Adrenal gland (tissue), 19 donors: ENCODE measurements around the gene DPP8. TPM values are rescaled to one million over a fixed set of nuclear protein-coding genes. Genes with fewer than 3 reads are reported as not detected.

Experiments
- DNase-seq, 7 donors: peaks; one replicate each; pipeline ENCODE4 v3.0.0-alpha.2; 2019 to 2020
- H3K27ac ChIP-seq, 5 donors: fragments of 200-600 bp; sonication (generic) in 4 of 5; 1 replicate in 3 of 5; 2 replicates in 2 of 5; pipeline versions ENCODE4 v1.5.1 to v1.8.0; 2016 to 2020; ENCODE audit warnings: mild to moderate bottlenecking in 1 of 5
- H3K27me3 ChIP-seq: fragments of 200-600 bp; 2 replicates; pipeline ENCODE4 v1.8.0; 2021
- H3K36me3 ChIP-seq, 2 donors: fragments of 200-600 bp; replicated peaks in 1 of 2; 1 replicate in 1 of 2; 2 replicates in 1 of 2; pipeline versions ENCODE4 v1.5.1 to v1.8.0; 2018 to 2022
- H3K4me1 ChIP-seq, 2 donors: fragments of 200-600 bp; replicated peaks in 1 of 2; 1 replicate in 1 of 2; 2 replicates in 1 of 2; pipeline versions ENCODE4 v1.5.1 to v1.8.0; 2018 to 2021
- H3K4me3 ChIP-seq, 4 donors: fragments of 200-600 bp; sonication (generic) in 3 of 4; one replicate each; pipeline ENCODE4 v1.5.1; 2016 to 2018
- H3K9me3 ChIP-seq, 3 donors: fragments of 200-600 bp; sonication (generic) in 1 of 3; replicated peaks in 1 of 3; 1 replicate in 2 of 3; 2 replicates in 1 of 3; pipeline versions ENCODE4 v1.5.1 to v1.8.0; 2016 to 2021
- POLR2A ChIP-seq, 2 donors: fragments of 450-650 bp; IDR thresholded peaks; one replicate each; pipeline ENCODE4 v1.6.1; 2017; ENCODE audit warnings: antibody characterized with exemption in 2 of 2, mild to moderate bottlenecking in 2 of 2, moderate library complexity in 1 of 2
- WGBS, 4 donors: extraction: QIAGEN DNeasy Blood & Tissue Kit in 2 of 4; methylation state at CpG; one replicate each; pipeline versions ENCODE4 v1.1.5 to v1.1.7; 2013 to 2017; 5-methylcytosine and 5-hydroxymethylcytosine counted together
- intact Hi-C, 2 donors: fragments of 100-400 bp; cut with DNase I; formaldehyde crosslinking; loops; one replicate each; pipeline versions ENCODE4 v1.14.1 to v1.15.0; 2022 to 2023
- long read RNA-seq, 10 donors: library from polyadenylated mRNA in 3 of 10; unstranded in 2 of 10; stranded (forward) in 1 of 10; transcript quantifications; one replicate each; pipeline ENCODE4 v2.0.0 and lab custom pipeline, GENCODE V29; 2021 to 2026
- polyA plus RNA-seq, 3 donors: library from polyadenylated mRNA; stranded (reverse); fragments of 200-250 nt in 2 of 3; fragments of 350-450 nt in 1 of 3; fragmentation: Illumina TruSeq in 1 of 3; extraction: RNeasy Lipid Tissue Mini Kit (QIAGEN cat#74804) in 1 of 3; gene quantifications; one replicate each; pipeline ENCODE4 v1.2.3, GENCODE V29; 2013 to 2014
- total RNA-seq, 9 donors: library from RNA; depleted of rRNA in 4 of 9; stranded (reverse); fragments of >200 nt in 4 of 9; fragments of 120-200 nt in 1 of 9; fragmentation: NEBNext Ultra II Directional in 1 of 9; extraction: Animal tissue kit (Norgen Biotek cat#: 25700) in 1 of 9; gene quantifications; one replicate each; pipeline versions ENCODE4 v1.1.0 to v1.2.4, GENCODE V29; 2013 to 2023
- TF ChIP-seq, protein P1 (sequence below), 6 experiments: fragments of 450-650 bp in 4 of 6; fragments of 200-600 bp in 2 of 6; sonication (generic) in 1 of 6; IDR thresholded peaks; 1 replicate in 5 of 6; 2 replicates in 1 of 6; pipeline versions ENCODE4 v1.5.1 to v1.8.0; 2016 to 2021; ENCODE audit warnings: antibody characterized with exemption in 6 of 6, mild to moderate bottlenecking in 2 of 6, moderate library complexity in 1 of 6
- donor health status: healthy with polysubstance abuse.
- donor health status: Bipolar disorder and iron deficiency.
- donor health status: DM: yes; HTN: yes; CAD: no.
- donor health status: DM: no; HTN: no; CAD: no.
- donor health status: DM: no; HTN: no; CAD: no.
- donor health status: DM: yes; HTN: yes; CAD: no.

DPP8 gene
- total RNA-seq, result 100 to 1,000 TPM in 1 of 9 donors, 10 to 100 TPM in 8; 31.7 to 101 (median 42.4) TPM
- polyA plus RNA-seq, result 10 to 100 TPM in 2 of 3 donors, 1 to 10 TPM in 1; 5.7 to 26.8 (median 13.3) TPM
- long read RNA-seq, donor 1, partial matches to known transcripts, result 5 of 7 reads
- long read RNA-seq, donor 1, other reads (novel, unspliced or antisense), result 0 of 7 reads
- long read RNA-seq, donor 2, partial matches to known transcripts, result 20 of 21 reads
- long read RNA-seq, donor 2, other reads (novel, unspliced or antisense), result 0 of 21 reads
- long read RNA-seq, donor 3, partial matches to known transcripts, result 0 of 1 reads
- long read RNA-seq, donor 3, other reads (novel, unspliced or antisense), result 0 of 1 reads
- long read RNA-seq, donor 4, partial matches to known transcripts, result 11 of 28 reads
- long read RNA-seq, donor 4, other reads (novel, unspliced or antisense), result 12 of 28 reads
- long read RNA-seq, donor 5, transcript DPP8-201 (20 exons, 3,139 nt), result major isoform, 26 of 49 reads
- long read RNA-seq, donor 5, partial matches to known transcripts, result 4 of 49 reads
- long read RNA-seq, donor 5, other reads (novel, unspliced or antisense), result 17 of 49 reads
- long read RNA-seq, donor 6, transcript DPP8-201 (20 exons, 3,139 nt), result major isoform, 5 of 22 reads
- long read RNA-seq, donor 6, partial matches to known transcripts, result 7 of 22 reads
- long read RNA-seq, donor 6, other reads (novel, unspliced or antisense), result 9 of 22 reads
- long read RNA-seq, donor 7, partial matches to known transcripts, result 37 of 101 reads
- long read RNA-seq, donor 7, other reads (novel, unspliced or antisense), result 64 of 101 reads
- long read RNA-seq, donor 8, transcript DPP8-201 (20 exons, 3,139 nt), result major isoform, 7 of 17 reads
- long read RNA-seq, donor 8, partial matches to known transcripts, result 10 of 17 reads
- long read RNA-seq, donor 8, other reads (novel, unspliced or antisense), result 0 of 17 reads
- long read RNA-seq, donor 9, partial matches to known transcripts, result 9 of 9 reads
- long read RNA-seq, donor 9, other reads (novel, unspliced or antisense), result 0 of 9 reads
- long read RNA-seq, donor 10, partial matches to known transcripts, result 477 of 638 reads
- long read RNA-seq, donor 10, other reads (novel, unspliced or antisense), result 160 of 638 reads

- Histone ChIP-seq H3K9me3 (no peaks in the 10 kb centered on the region), H3K4me1 (peaks cover 20 to 45% of the 10 kb centered on the region in 2 donors), H3K36me3 (peaks cover 0 to 2% of the 10 kb centered on the region in 2 donors), H3K27me3 (no peaks in the 10 kb centered on the region), H3K4me3 (peak within 1 kb of the TSS; percentile 58 to 100 (median 74)), H3K27ac (peak within 1 kb of the TSS; percentile 82 to 93 (median 90))
- intact Hi-C loops, result no loop called here
- DNase-seq, result peak; percentile 93 to 96 (median 96)
- TF ChIP-seq, protein P1, sequence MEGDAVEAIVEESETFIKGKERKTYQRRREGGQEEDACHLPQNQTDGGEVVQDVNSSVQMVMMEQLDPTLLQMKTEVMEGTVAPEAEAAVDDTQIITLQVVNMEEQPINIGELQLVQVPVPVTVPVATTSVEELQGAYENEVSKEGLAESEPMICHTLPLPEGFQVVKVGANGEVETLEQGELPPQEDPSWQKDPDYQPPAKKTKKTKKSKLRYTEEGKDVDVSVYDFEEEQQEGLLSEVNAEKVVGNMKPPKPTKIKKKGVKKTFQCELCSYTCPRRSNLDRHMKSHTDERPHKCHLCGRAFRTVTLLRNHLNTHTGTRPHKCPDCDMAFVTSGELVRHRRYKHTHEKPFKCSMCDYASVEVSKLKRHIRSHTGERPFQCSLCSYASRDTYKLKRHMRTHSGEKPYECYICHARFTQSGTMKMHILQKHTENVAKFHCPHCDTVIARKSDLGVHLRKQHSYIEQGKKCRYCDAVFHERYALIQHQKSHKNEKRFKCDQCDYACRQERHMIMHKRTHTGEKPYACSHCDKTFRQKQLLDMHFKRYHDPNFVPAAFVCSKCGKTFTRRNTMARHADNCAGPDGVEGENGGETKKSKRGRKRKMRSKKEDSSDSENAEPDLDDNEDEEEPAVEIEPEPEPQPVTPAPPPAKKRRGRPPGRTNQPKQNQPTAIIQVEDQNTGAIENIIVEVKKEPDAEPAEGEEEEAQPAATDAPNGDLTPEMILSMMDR (IDR thresholded peaks at IDR 0.05), result peak; percentile 61 to 86 (median 75)
- peak; percentile 66 to 69 for TF ChIP-seq POLR2A (IDR thresholded peaks at IDR 0.05)
- 0 to 1% (median 1%) methylated on average over 11 to 75 of the region's 75 CpGs for WGBS, 4 donors
Observed at GRCh38 chr15:65516997-65517865, at the start of gene DPP8. TSS of gene DPP8 (minus strand) at chr15:65517689. CDS start at chr15:65512553, 5,136 bp downstream.

- 91 to 97% (median 95%) methylated on average over 6 of the region's 6 CpGs for WGBS, 4 donors
- no peak for DNase-seq
- no peaks in the 10 kb centered on the region for H3K9me3 ChIP-seq
- H3K4me1 ChIP-seq, result no peaks in the 10 kb centered on the region
- no peak overlapping the region for H3K4me3 ChIP-seq
- no peak overlapping the region for H3K27ac ChIP-seq
- H3K36me3 ChIP-seq, result peaks cover 0 to 45% of the 10 kb centered on the region in 2 donors
- H3K27me3 ChIP-seq, result no peaks in the 10 kb centered on the region
- TF ChIP-seq POLR2A (IDR thresholded peaks at IDR 0.05), result no peak
- TF ChIP-seq, protein P1 (IDR thresholded peaks at IDR 0.05), result no peak
- intact Hi-C loops, result no loop called here
Observed at GRCh38 chr15:65561934-65562333, 44.4 kb upstream of the DPP8 start.

- Histone ChIP-seq H3K36me3 (peaks cover 0 to 39% of the 10 kb centered on the region in 2 donors), H3K4me1 (no peaks in the 10 kb centered on the region), H3K4me3 (no peak overlapping the region), H3K27me3 (no peaks in the 10 kb centered on the region), H3K9me3 (no peaks in the 10 kb centered on the region), H3K27ac (no peak overlapping the region)
- TF ChIP-seq, protein P1 (IDR thresholded peaks at IDR 0.05), result no peak
- TF ChIP-seq POLR2A (IDR thresholded peaks at IDR 0.05), result no peak
- intact Hi-C loops, result no loop called here
- no peak for DNase-seq
Observed at GRCh38 chr15:65559941-65560340, 42.5 kb upstream of the DPP8 start.
